Transverse colon (tissue), 4 donors: ENCODE measurements around the gene FOXJ3. TPM values are rescaled to one million over a fixed set of nuclear protein-coding genes. Genes with fewer than 3 reads are reported as not detected.

Source experiments
- DNase-seq: peaks from one replicate; pipeline ENCODE4 v3.0.0-alpha.2; 2019
- H3K27ac ChIP-seq, 4 donors: fragments of 200-600 bp; sonication (generic); 2 replicates each; pipeline ENCODE4 v1.5.1; 2016 to 2018; ENCODE audit warnings: inconsistent platforms in 4 of 4
- H3K27me3 ChIP-seq: fragments of 200-600 bp; sonication (generic); 2 replicates; pipeline ENCODE4 v1.5.1; 2017; ENCODE audit warnings: inconsistent platforms
- H3K36me3 ChIP-seq, 4 donors: fragments of 200-600 bp; sonication (generic); 2 replicates each; pipeline ENCODE4 v1.5.1; 2017 to 2019; ENCODE audit warnings: inconsistent platforms in 4 of 4
- H3K4me1 ChIP-seq, 4 donors: fragments of 200-600 bp; sonication (generic); 2 replicates each; pipeline ENCODE4 v1.5.1; 2017 to 2020; ENCODE audit warnings: inconsistent platforms in 4 of 4
- H3K4me3 ChIP-seq, 4 donors: fragments of 200-600 bp; sonication (generic); 1 replicate in 1 of 4; 2 replicates in 3 of 4; pipeline versions ENCODE4 v1.5.1 to v1.6.1; 2017 to 2019; ENCODE audit warnings: inconsistent platforms in 4 of 4
- H3K9me3 ChIP-seq, 2 donors: fragments of 200-600 bp; sonication (generic); 2 replicates each; pipeline ENCODE4 v1.5.1; 2017 to 2019; ENCODE audit warnings: inconsistent platforms in 2 of 2
- EP300 ChIP-seq: sonication (generic); formaldehyde crosslinking; IDR thresholded peaks from one replicate; pipeline ENCODE4 v1.6.1; 2017; ENCODE audit warnings: antibody characterized with exemption, low read depth
- POLR2A ChIP-seq: fragments of 450-650 bp; IDR thresholded peaks from one replicate; pipeline ENCODE4 v1.6.1; 2016; ENCODE audit warnings: antibody characterized with exemption, mild to moderate bottlenecking, moderate library complexity
- POLR2AphosphoS5 ChIP-seq, 3 donors: sonication (generic); formaldehyde crosslinking; IDR thresholded peaks; one replicate each; pipeline ENCODE4 v1.6.1; 2016; ENCODE audit warnings: antibody characterized with exemption in 3 of 3
- WGBS, 2 donors: methylation state at CpG; one replicate each; pipeline ENCODE4 v1.1.5; 2018; ENCODE audit warnings: low coverage in 1 of 2; 5-methylcytosine and 5-hydroxymethylcytosine counted together
- in situ Hi-C, 4 donors: fragments of 200-750 bp; cut with MboI; loops; one replicate each; pipeline versions ENCODE4 v1.15.0 to v1.15.1; 2017; ENCODE audit warnings: low sequenced_read_pairs in 3 of 4, low pct_ligation_motif_present in 1 of 4, low pct_unique_long_range_greater_than_20kb in 1 of 4
- intact Hi-C: fragments of 100-400 bp; cut with DNase I; formaldehyde crosslinking; loops from one replicate; pipeline ENCODE4 v1.15.1; 2023; ENCODE audit warnings: low total_unique reads
- total RNA-seq, 4 donors: library from RNA; depleted of rRNA; stranded (reverse); fragments of >200 nt; gene quantifications; one replicate each; pipeline ENCODE4 v1.1.0, GENCODE V29; 2016
- TF ChIP-seq, protein P1 (sequence below), 5 experiments: fragments of 200-600 bp in 3 of 5; fragments of 450-650 bp in 2 of 5; sonication (generic) in 3 of 5; IDR thresholded peaks; 1 replicate in 2 of 5; 2 replicates in 3 of 5; pipeline ENCODE4 v1.5.1; 2016 to 2017; ENCODE audit warnings: antibody characterized with exemption in 5 of 5, inconsistent platforms in 3 of 5, mild to moderate bottlenecking in 2 of 5, moderate library complexity in 1 of 5

FOXJ3 gene
- total RNA-seq, 4 donors from 2014 or later = 18.5 to 62.1 (median 38.6) TPM

DNA sequence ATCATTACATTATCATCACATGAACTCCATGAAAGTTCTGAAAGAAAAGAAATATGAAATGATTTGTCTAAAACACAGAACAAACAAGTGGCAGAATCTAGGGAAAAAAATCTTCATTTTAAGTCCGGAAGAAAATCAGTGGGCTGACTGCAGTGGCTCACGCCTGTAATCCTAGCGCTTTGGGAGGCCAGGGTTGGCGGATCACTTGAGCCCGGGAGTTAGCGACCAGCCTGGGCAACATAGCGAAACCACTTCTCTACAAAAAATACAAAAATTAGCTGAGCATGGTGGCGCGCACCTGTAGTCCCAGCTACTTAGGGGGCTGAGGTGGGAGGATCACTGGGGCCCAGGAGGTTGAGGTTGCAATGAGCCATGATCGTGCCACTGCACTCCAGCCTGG, 4.8 kb downstream of the FOXJ3 start:
- no peaks in the 10 kb centered on the region for H3K9me3 ChIP-seq
- no peak overlapping the region for H3K27ac ChIP-seq
- no peak for DNase-seq
- in situ Hi-C loops = loop anchor here (10.0 to 25.0 kb wide), 4 partner anchors 332 to 435 kb away; partner anchors contain the start of genes C1orf50 (in 3 of the 4), P3H1 (in 3 of the 4), CLDN19 (in 1 of the 4) and PPIH (in 1 of the 4)
- H3K27me3 ChIP-seq = no peaks in the 10 kb centered on the region
- intact Hi-C loops = loop anchor here (10.0 kb wide), 1 partner anchor 435 kb away; the partner anchor contains the start of genes C1orf50 and P3H1
- 95 to 98% methylated on average over 7 to 10 of the region's 10 CpGs for WGBS, 2 donors
- H3K4me3 ChIP-seq = no peak overlapping the region
- H3K4me1 ChIP-seq = peaks cover 0 to 44% (median 20%) of the 10 kb centered on the region in 4 donors
- no peaks in the 10 kb centered on the region for H3K36me3 ChIP-seq
- TF ChIP-seq POLR2A (no peak), EP300 (no peak), POLR2AphosphoS5 (IDR thresholded peaks at IDR 0.05) (no peak)
- TF ChIP-seq, protein P1, sequence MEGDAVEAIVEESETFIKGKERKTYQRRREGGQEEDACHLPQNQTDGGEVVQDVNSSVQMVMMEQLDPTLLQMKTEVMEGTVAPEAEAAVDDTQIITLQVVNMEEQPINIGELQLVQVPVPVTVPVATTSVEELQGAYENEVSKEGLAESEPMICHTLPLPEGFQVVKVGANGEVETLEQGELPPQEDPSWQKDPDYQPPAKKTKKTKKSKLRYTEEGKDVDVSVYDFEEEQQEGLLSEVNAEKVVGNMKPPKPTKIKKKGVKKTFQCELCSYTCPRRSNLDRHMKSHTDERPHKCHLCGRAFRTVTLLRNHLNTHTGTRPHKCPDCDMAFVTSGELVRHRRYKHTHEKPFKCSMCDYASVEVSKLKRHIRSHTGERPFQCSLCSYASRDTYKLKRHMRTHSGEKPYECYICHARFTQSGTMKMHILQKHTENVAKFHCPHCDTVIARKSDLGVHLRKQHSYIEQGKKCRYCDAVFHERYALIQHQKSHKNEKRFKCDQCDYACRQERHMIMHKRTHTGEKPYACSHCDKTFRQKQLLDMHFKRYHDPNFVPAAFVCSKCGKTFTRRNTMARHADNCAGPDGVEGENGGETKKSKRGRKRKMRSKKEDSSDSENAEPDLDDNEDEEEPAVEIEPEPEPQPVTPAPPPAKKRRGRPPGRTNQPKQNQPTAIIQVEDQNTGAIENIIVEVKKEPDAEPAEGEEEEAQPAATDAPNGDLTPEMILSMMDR (IDR thresholded peaks at IDR 0.05) = no peak

- TF ChIP-seq POLR2AphosphoS5 (IDR thresholded peaks at IDR 0.05) (no peak), POLR2A (no peak), EP300 (no peak)
- TF ChIP-seq, protein P1 (IDR thresholded peaks at IDR 0.05) = no peak
- in situ Hi-C loops (loop anchor here in 3 of 4 donors (25.0 kb wide), 3 partner anchors 333 to 433 kb away; partner anchors contain the start of genes C1orf50 (in 2 of the 3), P3H1 (in 2 of the 3), CLDN19 (in 1 of the 3) and PPIH (in 1 of the 3)), intact Hi-C loops (no loop called here)
- H3K4me1 ChIP-seq = peaks cover 0 to 43% (median 21%) of the 10 kb centered on the region in 4 donors
- H3K4me3 ChIP-seq = no peak overlapping the region
- no peaks in the 10 kb centered on the region for H3K9me3 ChIP-seq
- no peak for DNase-seq
- 98 to 100% methylated on average over 2 to 4 of the region's 4 CpGs for WGBS, 2 donors
- no peak overlapping the region for H3K27ac ChIP-seq
- no peaks in the 10 kb centered on the region for H3K27me3 ChIP-seq
- H3K36me3 ChIP-seq = no peaks in the 10 kb centered on the region
These were observed 6.0 kb downstream of the FOXJ3 start for GRCh38 chr1:42328916-42329496.

DNA sequence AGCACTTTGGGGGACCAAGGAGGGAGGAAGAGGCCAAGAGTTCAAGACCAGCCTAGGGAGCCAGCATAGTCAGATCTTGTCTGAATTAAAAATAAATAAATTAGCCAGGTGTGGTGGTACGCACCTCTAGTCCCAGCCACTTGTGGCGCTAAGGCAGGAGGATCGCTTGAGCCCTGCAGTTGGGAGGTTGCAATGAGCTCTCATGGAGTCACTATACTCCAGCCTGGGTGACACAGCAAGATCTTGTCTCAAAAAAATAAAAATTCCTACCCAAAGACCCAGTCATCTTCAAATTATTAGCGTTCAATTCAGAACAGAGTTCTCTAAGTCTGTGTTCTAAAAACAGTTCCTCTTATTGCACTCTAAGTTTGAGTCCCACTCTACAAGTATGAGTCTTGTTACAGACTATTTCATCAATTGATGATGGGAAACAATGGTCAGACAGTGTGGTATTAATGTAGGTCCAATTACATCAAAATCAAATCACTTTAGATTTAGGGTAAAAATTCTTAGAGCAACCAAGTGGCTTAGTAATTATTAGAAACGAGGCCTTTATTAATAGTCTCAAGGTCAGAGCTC, 6.9 kb downstream of the FOXJ3 start:
- Histone ChIP-seq H3K4me3 (no peak overlapping the region), H3K4me1 (peaks cover 0 to 41% (median 13%) of the 10 kb centered on the region in 4 donors), H3K27ac (no peak overlapping the region), H3K9me3 (no peaks in the 10 kb centered on the region), H3K36me3 (no peaks in the 10 kb centered on the region), H3K27me3 (no peaks in the 10 kb centered on the region)
- WGBS, 2 donors = 88 to 94% methylated on average over 5 of the region's 5 CpGs
- intact Hi-C loops (no loop called here), in situ Hi-C loops (loop anchor here in 3 of 4 donors (25.0 kb wide), 3 partner anchors 334 to 434 kb away; partner anchors contain the start of genes C1orf50 (in 2 of the 3), P3H1 (in 2 of the 3), CLDN19 (in 1 of the 3) and PPIH (in 1 of the 3))
- no peak for DNase-seq
- no peak for TF ChIP-seq POLR2A
- no peak for TF ChIP-seq POLR2AphosphoS5 (IDR thresholded peaks at IDR 0.05)
- TF ChIP-seq, protein P1 (IDR thresholded peaks at IDR 0.05) = no peak
- TF ChIP-seq EP300 = no peak

GRCh38 chr1:42325014-42325402, 10.0 kb downstream of the FOXJ3 start:
- Histone ChIP-seq H3K27ac (no peak overlapping the region), H3K4me3 (no peak overlapping the region), H3K36me3 (no peaks in the 10 kb centered on the region), H3K9me3 (no peaks in the 10 kb centered on the region), H3K27me3 (no peaks in the 10 kb centered on the region), H3K4me1 (peaks cover 8 to 45% (median 29%) of the 10 kb centered on the region in 4 donors)
- in situ Hi-C loops (loop anchor here in 3 of 4 donors (25.0 kb wide), 3 partner anchors 337 to 437 kb away; partner anchors contain the start of genes C1orf50 (in 2 of the 3), P3H1 (in 2 of the 3), CLDN19 (in 1 of the 3) and PPIH (in 1 of the 3)), intact Hi-C loops (no loop called here)
- no peak for DNase-seq
- WGBS, 2 donors = 67 to 75% methylated on average over 2 of the region's 2 CpGs
- TF ChIP-seq POLR2A (no peak), EP300 (no peak), POLR2AphosphoS5 (IDR thresholded peaks at IDR 0.05) (no peak)
- TF ChIP-seq, protein P1 (IDR thresholded peaks at IDR 0.05) = no peak
